ENCODE data around the gene ARHGAP36. TPM values are rescaled to one million over a fixed set of nuclear protein-coding genes. Genes with fewer than 3 reads are reported as not detected.

ARHGAP36 gene
- total and polyA plus RNA-seq, 4 experiments from 2014 or later: not detected

- Mint-ChIP-seq H3K9me3 (peaks cover 0 to 2% (median 0%) of the 10 kb centered on the region in 8 donors), H3K36me3 (no peaks in the 10 kb centered on the region), H3K4me1 (no peaks in the 10 kb centered on the region), H3K27ac (no peak overlapping the region), H3K4me3 (no peak overlapping the region), H3K27me3 (peaks cover 5 to 13% of the 10 kb centered on the region in 2 donors)
- intact Hi-C loops (cut with micrococcal nuclease): no loop called here
- Histone ChIP-seq H3K27ac (ENCODE audit: low read depth, low read length) (no peak overlapping the region), H3K9me3 (ENCODE audit: control insufficient read depth in 1 of 2, low read length in 2 of 2) (no peaks in the 10 kb centered on the region), H3K36me3 (ENCODE audit: insufficient read depth, low read length) (no peaks in the 10 kb centered on the region), H3K4me3 (ENCODE audit: low read length in 2 of 2) (no peak overlapping the region), H3K27me3 (ENCODE audit: insufficient read depth, low read length) (no peaks in the 10 kb centered on the region), H3K4me1 (ENCODE audit: insufficient read depth, low read length) (no peaks in the 10 kb centered on the region)
- no peak for DNase-seq
- POLR2A ChIA-PET (ENCODE audit: partially characterized antibody): no interaction called here
- CTCF ChIA-PET (ENCODE audit: partially characterized antibody): no interaction called here
These were observed 12.4 kb upstream of the ARHGAP36 start for GRCh38 chrX:131045726-131046125.

- peaks cover 5 to 13% of the 10 kb centered on the region in 2 donors for H3K27me3 Mint-ChIP-seq
- H3K9me3 ChIP-seq (ENCODE audit: control insufficient read depth in 1 of 2, low read length in 2 of 2): no peaks in the 10 kb centered on the region
- no peak overlapping the region for H3K27ac Mint-ChIP-seq
- no peak overlapping the region for H3K27ac ChIP-seq (ENCODE audit: low read depth, low read length)
- no peaks in the 10 kb centered on the region for H3K4me1 ChIP-seq (ENCODE audit: insufficient read depth, low read length)
- CTCF ChIA-PET (ENCODE audit: partially characterized antibody): no interaction called here
- H3K9me3 Mint-ChIP-seq: no peaks in the 10 kb centered on the region
- H3K4me3 Mint-ChIP-seq: no peak overlapping the region
- no peak overlapping the region for H3K4me3 ChIP-seq (ENCODE audit: low read length in 2 of 2)
- no peaks in the 10 kb centered on the region for H3K36me3 Mint-ChIP-seq
- DNase-seq: no peak
- POLR2A ChIA-PET (ENCODE audit: partially characterized antibody): no interaction called here
- H3K27me3 ChIP-seq (ENCODE audit: insufficient read depth, low read length): no peaks in the 10 kb centered on the region
- intact Hi-C loops (cut with micrococcal nuclease): no loop called here
- no peaks in the 10 kb centered on the region for H3K4me1 Mint-ChIP-seq
- no peaks in the 10 kb centered on the region for H3K36me3 ChIP-seq (ENCODE audit: insufficient read depth, low read length)
These were observed 11.6 kb upstream of the ARHGAP36 start for GRCh38 chrX:131046596-131046995.

DNA sequence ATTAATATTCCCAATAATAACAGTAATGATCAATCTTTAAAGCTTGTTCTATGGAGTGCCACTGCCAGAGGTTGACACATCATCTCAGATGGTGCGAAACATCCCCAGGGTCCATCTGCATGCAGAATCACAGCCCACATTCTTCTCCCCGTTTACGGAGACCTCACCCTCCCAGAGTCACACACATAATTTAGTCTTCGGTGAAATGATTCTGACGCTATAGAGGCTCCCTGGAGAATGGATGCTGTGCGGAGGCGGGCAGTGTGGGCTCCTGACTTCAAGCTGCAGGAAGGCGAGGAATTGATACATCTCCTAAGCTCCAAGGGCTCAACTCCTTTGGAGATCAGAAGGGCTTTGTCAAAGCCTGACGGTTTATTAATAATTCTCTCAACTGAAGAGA lies 11.0 kb upstream of the ARHGAP36 start:
- no peaks in the 10 kb centered on the region for H3K9me3 Mint-ChIP-seq
- POLR2A ChIA-PET (ENCODE audit: partially characterized antibody): no interaction called here

DNA sequence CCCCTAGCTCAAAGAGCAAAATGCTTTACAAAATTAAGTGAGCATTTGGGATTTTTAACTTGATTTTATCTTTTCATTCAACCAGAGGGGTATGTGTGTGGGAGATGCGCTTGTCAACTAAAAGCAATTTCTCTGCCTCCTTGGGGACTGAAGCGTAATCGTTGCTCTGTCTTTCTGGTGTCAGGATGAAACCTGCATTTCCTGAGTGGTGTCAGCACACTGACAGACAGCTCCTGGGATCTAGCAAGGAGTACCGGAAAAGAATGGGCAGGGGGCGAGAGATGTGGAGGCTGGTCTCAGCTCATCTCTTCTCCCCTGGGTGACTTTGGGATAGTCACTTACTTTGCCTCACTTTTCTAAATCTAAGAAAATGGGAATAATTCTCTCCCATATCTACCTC lies 5.1 kb upstream of the ARHGAP36 start:
- Histone ChIP-seq H3K27me3 (ENCODE audit: insufficient read depth, low read length) (no peaks in the 10 kb centered on the region), H3K4me1 (ENCODE audit: insufficient read depth, low read length) (no peaks in the 10 kb centered on the region), H3K4me3 (ENCODE audit: low read length in 2 of 2) (no peak overlapping the region), H3K9me3 (ENCODE audit: control insufficient read depth in 1 of 2, low read length in 2 of 2) (no peaks in the 10 kb centered on the region), H3K27ac (ENCODE audit: low read depth, low read length) (no peak overlapping the region), H3K36me3 (ENCODE audit: insufficient read depth, low read length) (no peaks in the 10 kb centered on the region)
- intact Hi-C loops (cut with micrococcal nuclease): no loop called here
- ChIA-PET POLR2A (ENCODE audit: partially characterized antibody) (no interaction called here), CTCF (ENCODE audit: partially characterized antibody) (no interaction called here)
- Mint-ChIP-seq H3K4me1 (no peaks in the 10 kb centered on the region), H3K4me3 (no peak overlapping the region), H3K9me3 (no peaks in the 10 kb centered on the region), H3K27me3 (peaks cover 0 to 3% of the 10 kb centered on the region in 2 donors), H3K36me3 (no peaks in the 10 kb centered on the region), H3K27ac (no peak overlapping the region)
- no peak for DNase-seq

More for the DNA sequence above, 11.0 kb upstream of the ARHGAP36 start:
- Histone ChIP-seq H3K27ac (ENCODE audit: low read depth, low read length) (no peak overlapping the region), H3K4me1 (ENCODE audit: insufficient read depth, low read length) (no peaks in the 10 kb centered on the region), H3K4me3 (ENCODE audit: low read length in 2 of 2) (no peak overlapping the region), H3K9me3 (ENCODE audit: control insufficient read depth in 1 of 2, low read length in 2 of 2) (no peaks in the 10 kb centered on the region), H3K36me3 (ENCODE audit: insufficient read depth, low read length) (no peaks in the 10 kb centered on the region), H3K27me3 (ENCODE audit: insufficient read depth, low read length) (no peaks in the 10 kb centered on the region)
- Mint-ChIP-seq H3K27me3 (peaks cover 5 to 13% of the 10 kb centered on the region in 2 donors), H3K4me3 (no peak overlapping the region), H3K27ac (no peak overlapping the region), H3K4me1 (no peaks in the 10 kb centered on the region), H3K36me3 (no peaks in the 10 kb centered on the region)
- intact Hi-C loops (cut with micrococcal nuclease): no loop called here
- CTCF ChIA-PET (ENCODE audit: partially characterized antibody): no interaction called here
- DNase-seq: no peak

- Histone ChIP-seq H3K27ac (ENCODE audit: low read depth, low read length) (no peak overlapping the region), H3K9me3 (ENCODE audit: control insufficient read depth in 1 of 2, low read length in 2 of 2) (no peaks in the 10 kb centered on the region), H3K4me1 (ENCODE audit: insufficient read depth, low read length) (no peaks in the 10 kb centered on the region), H3K4me3 (ENCODE audit: low read length in 2 of 2) (no peak overlapping the region), H3K27me3 (ENCODE audit: insufficient read depth, low read length) (no peaks in the 10 kb centered on the region), H3K36me3 (ENCODE audit: insufficient read depth, low read length) (no peaks in the 10 kb centered on the region)
- no peak for DNase-seq
- ChIA-PET POLR2A (ENCODE audit: partially characterized antibody) (no interaction called here), CTCF (ENCODE audit: partially characterized antibody) (no interaction called here)
- H3K4me1 Mint-ChIP-seq: no peaks in the 10 kb centered on the region
- H3K4me3 Mint-ChIP-seq: no peak overlapping the region
- H3K36me3 Mint-ChIP-seq: no peaks in the 10 kb centered on the region
- H3K9me3 Mint-ChIP-seq: no peaks in the 10 kb centered on the region
- no peak overlapping the region for H3K27ac Mint-ChIP-seq
- intact Hi-C loops (cut with micrococcal nuclease): no loop called here
- peaks cover under 1 to 10% of the 10 kb centered on the region in 2 donors for H3K27me3 Mint-ChIP-seq
These were observed 3.2 kb upstream of the ARHGAP36 start for GRCh38 chrX:131054906-131055305.

GRCh38 chrX:131057706-131058105 lies 440 bp upstream of the ARHGAP36 start:
- H3K4me1 Mint-ChIP-seq: no peaks in the 10 kb centered on the region
- intact Hi-C loops (cut with micrococcal nuclease): no loop called here
- CTCF ChIA-PET (ENCODE audit: partially characterized antibody): no interaction called here

GRCh38 chrX:131059246-131059645 lies 1.1 kb downstream of the ARHGAP36 start:
- Mint-ChIP-seq H3K4me3 (no peak overlapping the region), H3K27ac (no peak overlapping the region), H3K9me3 (peaks cover 0 to 2% (median 0%) of the 10 kb centered on the region in 8 donors), H3K4me1 (no peaks in the 10 kb centered on the region), H3K27me3 (peaks cover 10 to 16% of the 10 kb centered on the region in 2 donors), H3K36me3 (no peaks in the 10 kb centered on the region)
- Histone ChIP-seq H3K27ac (ENCODE audit: low read depth, low read length) (no peak overlapping the region), H3K27me3 (ENCODE audit: insufficient read depth, low read length) (no peaks in the 10 kb centered on the region), H3K4me1 (ENCODE audit: insufficient read depth, low read length) (no peaks in the 10 kb centered on the region), H3K9me3 (ENCODE audit: control insufficient read depth in 1 of 2, low read length in 2 of 2) (no peaks in the 10 kb centered on the region), H3K4me3 (ENCODE audit: low read length in 2 of 2) (no peak overlapping the region), H3K36me3 (ENCODE audit: insufficient read depth, low read length) (no peaks in the 10 kb centered on the region)
- ChIA-PET POLR2A (ENCODE audit: partially characterized antibody) (no interaction called here), CTCF (ENCODE audit: partially characterized antibody) (interaction anchor here (0.6 kb wide), 1 partner anchor 518 kb away, joined by 3 read pairs; no protein-coding TSS in a partner anchor)
- intact Hi-C loops (cut with micrococcal nuclease): no loop called here
- no peak for DNase-seq

More at GRCh38 chrX:131057706-131058105, 440 bp upstream of the ARHGAP36 start:
- Mint-ChIP-seq H3K4me3 (no peak overlapping the region), H3K36me3 (no peaks in the 10 kb centered on the region), H3K27me3 (peaks cover 5 to 15% of the 10 kb centered on the region in 2 donors), H3K9me3 (peaks cover 0 to 2% (median 0%) of the 10 kb centered on the region in 8 donors), H3K27ac (no peak overlapping the region)
- H3K36me3 ChIP-seq (ENCODE audit: insufficient read depth, low read length): no peaks in the 10 kb centered on the region
- no peak overlapping the region for H3K27ac ChIP-seq (ENCODE audit: low read depth, low read length)
- DNase-seq: no peak
- no peaks in the 10 kb centered on the region for H3K27me3 ChIP-seq (ENCODE audit: insufficient read depth, low read length)
- H3K4me3 ChIP-seq (ENCODE audit: low read length in 2 of 2): no peak overlapping the region
- no peaks in the 10 kb centered on the region for H3K9me3 ChIP-seq (ENCODE audit: control insufficient read depth in 1 of 2, low read length in 2 of 2)
- no peaks in the 10 kb centered on the region for H3K4me1 ChIP-seq (ENCODE audit: insufficient read depth, low read length)
- POLR2A ChIA-PET (ENCODE audit: partially characterized antibody): no interaction called here

- peaks cover 0 to 2% (median 0%) of the 10 kb centered on the region in 8 donors for H3K9me3 Mint-ChIP-seq
These were observed 2.0 kb downstream of the ARHGAP36 start for GRCh38 chrX:131060147-131060546.

More at GRCh38 chrX:131060147-131060546, 2.0 kb downstream of the ARHGAP36 start:
- Mint-ChIP-seq H3K36me3 (no peaks in the 10 kb centered on the region), H3K4me1 (no peaks in the 10 kb centered on the region), H3K4me3 (no peak overlapping the region), H3K27me3 (peaks cover 13 to 16% of the 10 kb centered on the region in 2 donors), H3K27ac (no peak overlapping the region)
- Histone ChIP-seq H3K4me1 (ENCODE audit: insufficient read depth, low read length) (no peaks in the 10 kb centered on the region), H3K4me3 (ENCODE audit: low read length in 2 of 2) (no peak overlapping the region), H3K9me3 (ENCODE audit: control insufficient read depth in 1 of 2, low read length in 2 of 2) (no peaks in the 10 kb centered on the region), H3K27me3 (ENCODE audit: insufficient read depth, low read length) (no peaks in the 10 kb centered on the region), H3K36me3 (ENCODE audit: insufficient read depth, low read length) (no peaks in the 10 kb centered on the region), H3K27ac (ENCODE audit: low read depth, low read length) (no peak overlapping the region)
- no peak for DNase-seq
- intact Hi-C loops (cut with micrococcal nuclease): no loop called here
- CTCF ChIA-PET (ENCODE audit: partially characterized antibody): no interaction called here
- POLR2A ChIA-PET (ENCODE audit: partially characterized antibody): no interaction called here

All from CD4-positive, alpha-beta memory T cell (primary cell).